D721Med (cell line): Measurements from ENCODE around the gene ZNF540.
"Not testable (repeated sequence)": the region's sequence is repeated elsewhere in the genome, so short reads cannot be mapped to it uniquely, and the experiment has no call there.

Experiments
- DNase-seq: peaks from one replicate; pipeline ENCODE4 v3.0.0; 2011; ENCODE audit warnings: low spot score; ENCODE audit not compliant: insufficient read length
- FAIRE-seq: peaks from 2 replicates; lab custom pipeline; 2011; peaks lifted over from hg19 to GRCh38; lab: Jason Lieb, UNC
- TF ChIP-seq, protein P1 (sequence below): IDR thresholded peaks from 2 replicates; pipeline ENCODE4 v1.5.1; 2012; ENCODE audit warnings: mild to moderate bottlenecking, control low read depth; ENCODE audit not compliant: insufficient read depth; ENCODE audit errors: missing control alignments

Gene ZNF540

DNA sequence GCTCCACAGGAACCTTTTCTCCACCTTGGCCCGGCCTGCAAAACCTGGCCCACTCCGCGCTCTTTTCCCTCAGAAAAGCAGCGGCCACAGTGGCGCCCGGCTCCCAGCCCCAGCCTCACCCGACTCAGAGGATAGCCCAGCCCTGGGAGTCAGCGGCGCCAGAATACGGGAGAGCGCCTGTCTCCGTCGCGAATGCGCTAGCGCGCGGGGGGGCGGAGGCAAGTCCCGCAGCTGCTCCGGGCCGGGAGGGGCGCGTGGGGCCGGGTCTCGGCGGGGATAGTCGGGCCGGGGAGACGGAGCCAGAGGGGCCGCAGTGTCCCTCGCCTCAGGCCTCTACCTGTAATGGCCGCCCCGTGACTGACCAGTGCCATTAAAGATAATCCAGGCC, 60.6 kb downstream of the ZNF540 start, which contains the start of gene ZFP30:
TSS of gene ZFP30 (minus strand) at position 165 of the 388 bp plus-strand sequence. CDS start 7,643 bp downstream, outside the sequence.
- DNase-seq = peak; percentile 77
- TF ChIP-seq, protein P1, sequence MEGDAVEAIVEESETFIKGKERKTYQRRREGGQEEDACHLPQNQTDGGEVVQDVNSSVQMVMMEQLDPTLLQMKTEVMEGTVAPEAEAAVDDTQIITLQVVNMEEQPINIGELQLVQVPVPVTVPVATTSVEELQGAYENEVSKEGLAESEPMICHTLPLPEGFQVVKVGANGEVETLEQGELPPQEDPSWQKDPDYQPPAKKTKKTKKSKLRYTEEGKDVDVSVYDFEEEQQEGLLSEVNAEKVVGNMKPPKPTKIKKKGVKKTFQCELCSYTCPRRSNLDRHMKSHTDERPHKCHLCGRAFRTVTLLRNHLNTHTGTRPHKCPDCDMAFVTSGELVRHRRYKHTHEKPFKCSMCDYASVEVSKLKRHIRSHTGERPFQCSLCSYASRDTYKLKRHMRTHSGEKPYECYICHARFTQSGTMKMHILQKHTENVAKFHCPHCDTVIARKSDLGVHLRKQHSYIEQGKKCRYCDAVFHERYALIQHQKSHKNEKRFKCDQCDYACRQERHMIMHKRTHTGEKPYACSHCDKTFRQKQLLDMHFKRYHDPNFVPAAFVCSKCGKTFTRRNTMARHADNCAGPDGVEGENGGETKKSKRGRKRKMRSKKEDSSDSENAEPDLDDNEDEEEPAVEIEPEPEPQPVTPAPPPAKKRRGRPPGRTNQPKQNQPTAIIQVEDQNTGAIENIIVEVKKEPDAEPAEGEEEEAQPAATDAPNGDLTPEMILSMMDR = no peak
- FAIRE-seq = no peak

- FAIRE-seq = no peak
- TF ChIP-seq, protein P1 = no peak
- peak; percentile 57 for DNase-seq
Observed at GRCh38 chr19:37655689-37656371, 61.2 kb downstream of the ZNF540 start.

GRCh38 chr19:37657157-37657556, 62.5 kb downstream of the ZNF540 start:
- not testable (repeated sequence) for FAIRE-seq, DNase-seq
